ENCODE results near the gene SLC24A3. TPM values are rescaled to one million over a fixed set of nuclear protein-coding genes. Genes with fewer than 3 reads are reported as not detected.

SLC24A3 gene
- total RNA-seq, 2 experiments from 2014 or later, result not detected

- DNase-seq (no peak), ATAC-seq (no peak)
- peaks cover 2% of the 10 kb centered on the region for H3K4me1 Mint-ChIP-seq
- no peak overlapping the region for H3K27ac Mint-ChIP-seq
- CTCF ChIA-PET, result no interaction called here
- no peaks in the 10 kb centered on the region for H3K36me3 Mint-ChIP-seq
- no peak overlapping the region for H3K4me3 Mint-ChIP-seq
- H3K27me3 Mint-ChIP-seq, result no peaks in the 10 kb centered on the region
- no peaks in the 10 kb centered on the region for H3K9me3 Mint-ChIP-seq (ENCODE audit: low read depth)
Observed at GRCh38 chr20:19462491-19462890, 250.0 kb downstream of the SLC24A3 start.

GRCh38 chr20:19463597-19463996 is 251.2 kb downstream of the SLC24A3 start:
- no peaks in the 10 kb centered on the region for H3K36me3 Mint-ChIP-seq
- H3K4me3 Mint-ChIP-seq, result no peak overlapping the region
- ATAC-seq (no peak), DNase-seq (no peak)
- no peaks in the 10 kb centered on the region for H3K27me3 Mint-ChIP-seq
- no peaks in the 10 kb centered on the region for H3K9me3 Mint-ChIP-seq (ENCODE audit: low read depth)
- CTCF ChIA-PET, result no interaction called here
- no peaks in the 10 kb centered on the region for H3K4me1 Mint-ChIP-seq
- H3K27ac Mint-ChIP-seq, result no peak overlapping the region

DNA sequence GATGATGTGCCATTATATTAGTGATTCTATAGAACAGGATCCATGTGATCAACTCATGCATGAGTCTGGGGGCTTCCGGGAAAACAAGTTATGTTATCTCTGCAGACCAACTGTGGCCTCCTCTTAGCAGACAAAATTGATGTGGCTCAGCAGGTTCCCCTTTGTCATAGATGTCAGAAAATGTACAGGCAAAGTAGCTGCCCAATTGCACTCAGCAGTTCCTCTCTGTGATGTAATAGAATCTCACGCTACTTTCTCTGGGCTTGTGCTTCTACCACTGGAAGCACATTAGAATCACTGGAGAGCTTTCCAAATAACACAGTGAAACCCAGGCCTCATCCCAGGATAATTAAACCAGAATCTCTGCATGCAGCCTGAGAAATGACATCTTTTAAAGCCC is 253.1 kb downstream of the SLC24A3 start:
- CTCF ChIA-PET, result no interaction called here
- Mint-ChIP-seq H3K9me3 (ENCODE audit: low read depth) (no peaks in the 10 kb centered on the region), H3K27ac (no peak overlapping the region), H3K4me1 (no peaks in the 10 kb centered on the region), H3K4me3 (no peak overlapping the region), H3K36me3 (no peaks in the 10 kb centered on the region), H3K27me3 (no peaks in the 10 kb centered on the region)
- DNase-seq, result no peak
- no peak for ATAC-seq

DNA sequence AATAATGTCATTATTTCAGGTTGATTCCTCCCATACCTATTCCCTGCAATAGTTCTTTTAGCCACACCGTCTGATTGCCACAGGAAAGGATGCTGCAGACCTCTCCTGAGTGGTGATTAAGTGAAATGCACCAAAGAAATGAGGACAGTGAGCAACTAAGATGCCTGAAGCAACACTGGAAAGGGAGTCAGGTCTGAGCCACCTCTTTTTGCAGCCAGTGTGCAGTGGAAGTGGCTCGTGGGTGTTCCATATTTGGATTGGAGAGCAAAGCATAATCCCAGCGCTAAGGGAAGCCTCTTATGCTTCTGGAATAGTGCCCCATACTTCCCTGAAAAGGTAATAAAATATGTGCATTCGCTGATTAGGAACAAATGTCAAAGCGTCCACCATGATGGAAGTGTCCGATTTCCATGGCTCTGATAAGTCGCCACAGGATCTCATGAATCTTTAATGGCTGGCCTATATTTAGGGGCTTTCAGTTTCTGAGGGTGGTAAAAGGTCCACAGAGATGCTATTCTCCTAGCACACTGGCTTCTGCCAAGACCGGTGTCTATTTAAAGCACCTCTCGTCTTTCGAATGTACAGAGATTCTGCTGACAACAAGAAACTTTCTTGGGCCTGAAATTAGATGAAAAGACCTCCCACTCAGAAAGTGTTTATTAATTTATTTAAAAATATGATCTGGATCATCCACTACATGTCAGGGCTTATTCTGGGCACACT is 253.9 kb downstream of the SLC24A3 start:
- Mint-ChIP-seq H3K36me3 (no peaks in the 10 kb centered on the region), H3K27ac (no peak overlapping the region), H3K4me3 (no peak overlapping the region), H3K27me3 (no peaks in the 10 kb centered on the region), H3K9me3 (ENCODE audit: low read depth) (no peaks in the 10 kb centered on the region), H3K4me1 (no peaks in the 10 kb centered on the region)
- CTCF ChIA-PET, result no interaction called here
- DNase-seq, result no peak
- ATAC-seq, result no peak

GRCh38 chr20:19473216-19473921 is 260.9 kb downstream of the SLC24A3 start:
- CTCF ChIA-PET, result no interaction called here
- no peaks in the 10 kb centered on the region for H3K36me3 Mint-ChIP-seq
- no peak overlapping the region for H3K27ac Mint-ChIP-seq
- H3K9me3 Mint-ChIP-seq (ENCODE audit: low read depth), result no peaks in the 10 kb centered on the region
- H3K4me1 Mint-ChIP-seq, result no peaks in the 10 kb centered on the region
- DNase-seq, result no peak
- H3K27me3 Mint-ChIP-seq, result no peaks in the 10 kb centered on the region
- no peak overlapping the region for H3K4me3 Mint-ChIP-seq
- no peak for ATAC-seq

GRCh38 chr20:19473922-19474286 is 261.5 kb downstream of the SLC24A3 start:
- Mint-ChIP-seq H3K4me1 (peaks cover 3% of the 10 kb centered on the region), H3K9me3 (ENCODE audit: low read depth) (no peaks in the 10 kb centered on the region), H3K27me3 (no peaks in the 10 kb centered on the region), H3K4me3 (no peak overlapping the region), H3K36me3 (no peaks in the 10 kb centered on the region), H3K27ac (no peak overlapping the region)
- ATAC-seq (no peak), DNase-seq (no peak)
- CTCF ChIA-PET, result no interaction called here

GRCh38 chr20:19478320-19478895 is 266.0 kb downstream of the SLC24A3 start:
- peaks cover 4% of the 10 kb centered on the region for H3K4me1 Mint-ChIP-seq
- ATAC-seq (no peak), DNase-seq (no peak)
- CTCF ChIA-PET, result no interaction called here
- no peak overlapping the region for H3K4me3 Mint-ChIP-seq
- H3K27me3 Mint-ChIP-seq, result no peaks in the 10 kb centered on the region
- no peaks in the 10 kb centered on the region for H3K9me3 Mint-ChIP-seq (ENCODE audit: low read depth)
- no peaks in the 10 kb centered on the region for H3K36me3 Mint-ChIP-seq
- H3K27ac Mint-ChIP-seq, result no peak overlapping the region

GRCh38 chr20:19482726-19483125 is 270.3 kb downstream of the SLC24A3 start:
- Mint-ChIP-seq H3K36me3 (no peaks in the 10 kb centered on the region), H3K27me3 (no peaks in the 10 kb centered on the region), H3K9me3 (ENCODE audit: low read depth) (no peaks in the 10 kb centered on the region), H3K4me1 (peaks cover 4% of the 10 kb centered on the region), H3K27ac (no peak overlapping the region), H3K4me3 (no peak overlapping the region)
- ATAC-seq (no peak), DNase-seq (no peak)
- CTCF ChIA-PET, result no interaction called here

GRCh38 chr20:19483309-19483708 is 270.9 kb downstream of the SLC24A3 start:
- Mint-ChIP-seq H3K9me3 (ENCODE audit: low read depth) (no peaks in the 10 kb centered on the region), H3K4me1 (peaks cover 4% of the 10 kb centered on the region), H3K36me3 (no peaks in the 10 kb centered on the region), H3K27ac (no peak overlapping the region), H3K27me3 (no peaks in the 10 kb centered on the region), H3K4me3 (no peak overlapping the region)
- ATAC-seq (no peak), DNase-seq (no peak)
- CTCF ChIA-PET, result no interaction called here

DNA sequence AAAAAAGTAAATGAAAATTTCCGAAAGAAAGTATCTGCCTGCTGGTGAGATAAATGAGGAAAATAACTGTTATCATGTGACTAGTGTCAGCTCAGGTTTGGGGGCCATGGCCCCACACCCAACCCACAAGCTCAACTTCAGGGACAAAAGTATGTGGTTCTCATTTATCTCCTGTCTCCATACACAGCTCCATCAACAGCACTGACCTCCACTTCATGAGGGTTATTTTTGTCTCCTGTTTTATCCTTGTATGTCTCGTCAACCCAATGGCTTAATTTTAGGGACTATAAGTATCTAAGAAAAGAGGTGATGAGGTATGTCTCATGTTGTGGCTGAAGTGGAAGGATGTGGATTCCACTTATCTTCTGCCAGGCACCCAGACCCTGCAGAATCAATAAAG is 274.0 kb downstream of the SLC24A3 start:
- Mint-ChIP-seq H3K4me3 (no peak overlapping the region), H3K27me3 (no peaks in the 10 kb centered on the region), H3K9me3 (ENCODE audit: low read depth) (no peaks in the 10 kb centered on the region), H3K4me1 (no peaks in the 10 kb centered on the region), H3K27ac (no peak overlapping the region), H3K36me3 (no peaks in the 10 kb centered on the region)
- CTCF ChIA-PET, result no interaction called here
- DNase-seq (no peak), ATAC-seq (no peak)

GRCh38 chr20:19487420-19487819 is 275.0 kb downstream of the SLC24A3 start:
- no peaks in the 10 kb centered on the region for H3K36me3 Mint-ChIP-seq
- H3K4me1 Mint-ChIP-seq, result no peaks in the 10 kb centered on the region
- DNase-seq (no peak), ATAC-seq (no peak)
- CTCF ChIA-PET, result no interaction called here
- no peaks in the 10 kb centered on the region for H3K27me3 Mint-ChIP-seq
- no peaks in the 10 kb centered on the region for H3K9me3 Mint-ChIP-seq (ENCODE audit: low read depth)
- no peak overlapping the region for H3K27ac Mint-ChIP-seq
- H3K4me3 Mint-ChIP-seq, result no peak overlapping the region

GRCh38 chr20:19491241-19491640 is 278.8 kb downstream of the SLC24A3 start:
- no peak overlapping the region for H3K27ac Mint-ChIP-seq
- CTCF ChIA-PET, result no interaction called here
- no peaks in the 10 kb centered on the region for H3K9me3 Mint-ChIP-seq (ENCODE audit: low read depth)
- no peak for ATAC-seq
- H3K4me1 Mint-ChIP-seq, result no peaks in the 10 kb centered on the region
- no peak overlapping the region for H3K4me3 Mint-ChIP-seq
- no peak for DNase-seq
- H3K27me3 Mint-ChIP-seq, result no peaks in the 10 kb centered on the region
- H3K36me3 Mint-ChIP-seq, result no peaks in the 10 kb centered on the region

DNA sequence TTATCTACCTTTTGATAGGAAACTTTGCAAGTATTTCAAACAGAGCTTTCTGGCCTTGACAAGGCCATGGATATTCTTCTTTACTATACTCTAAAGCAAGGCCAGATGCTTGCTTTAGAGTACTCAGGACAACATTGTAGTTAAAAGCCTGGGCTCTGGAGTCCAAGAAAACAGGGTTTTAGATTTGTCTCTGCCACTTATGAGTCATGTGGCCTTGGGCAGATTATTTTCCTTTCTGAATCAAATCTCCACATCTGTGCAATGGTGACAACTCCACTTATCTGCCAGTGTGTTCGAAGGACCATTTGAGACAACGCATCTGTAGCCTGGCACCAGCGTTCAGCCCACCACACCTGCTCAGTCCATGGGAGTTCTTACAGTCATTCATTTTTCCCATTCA is 279.7 kb downstream of the SLC24A3 start:
- ATAC-seq, result no peak
- Mint-ChIP-seq H3K4me1 (no peaks in the 10 kb centered on the region), H3K27me3 (no peaks in the 10 kb centered on the region), H3K27ac (no peak overlapping the region), H3K36me3 (no peaks in the 10 kb centered on the region), H3K4me3 (no peak overlapping the region), H3K9me3 (ENCODE audit: low read depth) (no peaks in the 10 kb centered on the region)
- CTCF ChIA-PET, result interaction anchor here (0.5 kb wide), 1 partner anchor 11 kb away, joined by 3 read pairs; no protein-coding TSS in a partner anchor
- no peak for DNase-seq

GRCh38 chr20:19492687-19493336 is 280.4 kb downstream of the SLC24A3 start:
- DNase-seq, result no peak
- CTCF ChIA-PET, result interaction anchor here (0.5 kb wide), 1 partner anchor 10 kb away, joined by 3 read pairs; no protein-coding TSS in a partner anchor
- no peak for ATAC-seq

More at GRCh38 chr20:19492687-19493336, 280.4 kb downstream of the SLC24A3 start:
- no peaks in the 10 kb centered on the region for H3K27me3 Mint-ChIP-seq
- H3K4me3 Mint-ChIP-seq, result no peak overlapping the region
- H3K27ac Mint-ChIP-seq, result no peak overlapping the region
- H3K9me3 Mint-ChIP-seq (ENCODE audit: low read depth), result no peaks in the 10 kb centered on the region
- H3K4me1 Mint-ChIP-seq, result no peaks in the 10 kb centered on the region
- H3K36me3 Mint-ChIP-seq, result no peaks in the 10 kb centered on the region
